Parietal lobe (tissue), 1 donor: ENCODE data around the gene SCN3B. TPM values are rescaled to one million over a fixed set of nuclear protein-coding genes. Genes with fewer than 3 reads are reported as not detected.

Source experiments
- total RNA-seq: library from RNA; depleted of rRNA; stranded (reverse); fragments of >200 nt; gene quantifications from one replicate; pipeline ENCODE4 v1.2.3, GENCODE V29; 2014

SCN3B gene, protein sequence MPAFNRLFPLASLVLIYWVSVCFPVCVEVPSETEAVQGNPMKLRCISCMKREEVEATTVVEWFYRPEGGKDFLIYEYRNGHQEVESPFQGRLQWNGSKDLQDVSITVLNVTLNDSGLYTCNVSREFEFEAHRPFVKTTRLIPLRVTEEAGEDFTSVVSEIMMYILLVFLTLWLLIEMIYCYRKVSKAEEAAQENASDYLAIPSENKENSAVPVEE
- total RNA-seq: 95.2 TPM

DNA sequence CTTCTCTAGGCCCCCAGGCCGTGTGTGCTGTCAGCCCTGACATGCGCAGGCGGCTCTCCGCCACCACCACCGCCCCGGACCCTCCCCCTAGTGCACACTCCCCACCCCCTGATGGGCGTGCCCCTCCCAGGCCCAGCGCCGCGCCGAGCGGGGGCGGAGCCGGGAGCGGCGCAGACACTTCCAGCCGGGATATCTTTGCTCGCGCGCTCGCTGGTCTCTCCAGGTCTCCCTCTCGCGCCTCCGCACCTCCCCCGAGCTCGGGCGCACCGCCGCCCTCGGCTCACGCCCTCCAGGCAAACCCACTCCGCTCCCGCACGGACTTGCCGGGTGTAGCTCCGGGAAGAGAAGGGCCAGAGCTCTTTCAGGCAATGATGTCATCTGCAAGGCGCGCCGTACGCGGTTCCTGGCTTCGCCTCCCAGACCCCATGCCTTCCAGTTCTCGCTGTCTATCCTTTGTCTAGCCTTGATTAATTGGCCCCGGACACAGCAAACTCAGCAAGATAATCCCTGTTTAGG, at the start of gene SCN3B:
SCN3B (minus strand) TSS at position 59 of the 516 bp plus-strand sequence. CDS start 823 bp downstream, outside the sequence.

Other genes starting within 250 kb of the SCN3B start
- gene GRAMD1B, start 224.4 kb downstream of the SCN3B start, total RNA-seq: 94.8 TPM
- gene ZNF202, start 87.0 kb upstream of the SCN3B start, total RNA-seq: 24.7 TPM
- not detected for gene OR6X1, start 99.9 kb upstream of the SCN3B start, total RNA-seq
- not detected for gene OR6M1, start 151.7 kb upstream of the SCN3B start, total RNA-seq
- not detected for gene TMEM225, start 231.0 kb upstream of the SCN3B start, total RNA-seq
- gene OR8D4, start 247.5 kb upstream of the SCN3B start, total RNA-seq: not detected